Glutamatergic neuron (in vitro differentiated cells): ENCODE measurements around the gene MAPKAP1. TPM values are rescaled to one million over a fixed set of nuclear protein-coding genes. Genes with fewer than 3 reads are reported as not detected.
A peak's percentile ranks its signal among the peaks of the same experiment; 100 is the strongest.

Experiments used
- DNase-seq: peaks from one replicate; pipeline ENCODE4 v3.0.0; 2022
- H3K27ac Mint-ChIP-seq: one replicate; pipeline ENCODE4 v1.8.0; 2020; ENCODE audit warnings: mild to moderate bottlenecking, mixed read lengths, inconsistent platforms; ENCODE audit not compliant: unreplicated experiment
- H3K27me3 Mint-ChIP-seq: one replicate; pipeline ENCODE4 v1.8.0; 2020; ENCODE audit warnings: mild to moderate bottlenecking, moderate library complexity, mixed read lengths, inconsistent platforms; ENCODE audit not compliant: unreplicated experiment
- H3K36me3 Mint-ChIP-seq: one replicate; pipeline ENCODE4 v1.8.0; 2020; ENCODE audit warnings: mild to moderate bottlenecking, mixed read lengths, inconsistent platforms; ENCODE audit not compliant: unreplicated experiment
- H3K4me1 Mint-ChIP-seq: one replicate; pipeline ENCODE4 v1.8.0; 2020; ENCODE audit warnings: mild to moderate bottlenecking, low read depth, mixed read lengths, inconsistent platforms; ENCODE audit not compliant: unreplicated experiment
- H3K4me3 Mint-ChIP-seq: one replicate; pipeline ENCODE4 v1.8.0; 2020; ENCODE audit warnings: mild to moderate bottlenecking, mixed read lengths, inconsistent platforms; ENCODE audit not compliant: unreplicated experiment
- H3K9me3 Mint-ChIP-seq: one replicate; pipeline ENCODE4 v1.8.0; 2020; ENCODE audit warnings: mild to moderate bottlenecking, moderate library complexity, mixed read lengths, inconsistent platforms; ENCODE audit not compliant: unreplicated experiment
- CTCF ChIP-seq: fragments of 200-600 bp; sonication (generic); IDR thresholded peaks from one replicate; pipeline ENCODE4 v1.5.0; 2021; ENCODE audit not compliant: partially characterized antibody, unreplicated experiment
- total RNA-seq: library from RNA; stranded (reverse); fragmentation: NEBNext Ultra II Directional; extraction: Animal tissue kit (Norgen Biotek cat#: 25700); gene quantifications from one replicate; pipeline ENCODE4 v1.2.1, GENCODE V29; 2021; ENCODE audit not compliant: unreplicated experiment

Gene MAPKAP1
- total RNA-seq, 1 donor from 2014 or later = 59.6 TPM

GRCh38 chr9:125529107-125529506 lies 177.9 kb downstream of the MAPKAP1 start:
- no peak overlapping the region for H3K4me3 Mint-ChIP-seq
- H3K27me3 Mint-ChIP-seq = no peaks in the 10 kb centered on the region
- H3K36me3 Mint-ChIP-seq = peaks cover 5% of the 10 kb centered on the region
- no peaks in the 10 kb centered on the region for H3K9me3 Mint-ChIP-seq
- no peak for DNase-seq
- H3K4me1 Mint-ChIP-seq = peaks cover 10% of the 10 kb centered on the region
- no peak overlapping the region for H3K27ac Mint-ChIP-seq
- TF ChIP-seq CTCF = no peak

DNA sequence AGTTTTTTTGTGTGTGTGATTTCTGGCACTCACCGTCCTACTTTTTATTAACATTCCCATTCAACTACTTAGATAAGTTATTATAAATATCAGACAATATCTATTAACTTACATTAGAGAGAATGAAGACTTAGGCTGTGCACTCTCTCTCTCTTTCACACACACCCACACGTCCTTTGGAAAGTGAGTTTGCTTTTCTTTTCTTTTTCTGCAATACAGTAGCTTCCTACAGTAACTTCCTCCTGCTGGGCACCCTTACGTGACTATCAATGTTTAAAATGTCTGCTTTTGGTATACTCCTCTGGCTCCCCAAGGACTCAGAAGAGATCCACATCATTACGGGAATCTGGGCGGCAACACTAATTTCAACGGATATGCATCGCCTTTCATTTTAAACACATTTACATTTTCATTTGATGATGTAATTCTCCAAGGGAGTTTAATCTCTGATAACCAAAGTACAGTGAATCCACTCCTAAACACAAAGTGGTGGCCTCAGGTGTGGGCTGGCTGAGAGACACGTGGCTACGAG lies 179.5 kb downstream of the MAPKAP1 start:
- no peak for TF ChIP-seq CTCF
- no peaks in the 10 kb centered on the region for H3K27me3 Mint-ChIP-seq
- H3K4me3 Mint-ChIP-seq = no peak overlapping the region
- H3K4me1 Mint-ChIP-seq = peaks cover 13% of the 10 kb centered on the region
- DNase-seq = no peak
- H3K27ac Mint-ChIP-seq = peak overlapping the region; percentile 41
- H3K36me3 Mint-ChIP-seq = peaks cover 5% of the 10 kb centered on the region
- H3K9me3 Mint-ChIP-seq = peaks cover 2% of the 10 kb centered on the region

GRCh38 chr9:125525921-125526631 lies 180.9 kb downstream of the MAPKAP1 start:
- peaks cover 5% of the 10 kb centered on the region for H3K36me3 Mint-ChIP-seq
- TF ChIP-seq CTCF = no peak
- peaks cover 10% of the 10 kb centered on the region for H3K4me1 Mint-ChIP-seq
- no peak for DNase-seq
- H3K9me3 Mint-ChIP-seq = peaks cover 2% of the 10 kb centered on the region
- no peaks in the 10 kb centered on the region for H3K27me3 Mint-ChIP-seq
- H3K27ac Mint-ChIP-seq = no peak overlapping the region
- H3K4me3 Mint-ChIP-seq = no peak overlapping the region

DNA sequence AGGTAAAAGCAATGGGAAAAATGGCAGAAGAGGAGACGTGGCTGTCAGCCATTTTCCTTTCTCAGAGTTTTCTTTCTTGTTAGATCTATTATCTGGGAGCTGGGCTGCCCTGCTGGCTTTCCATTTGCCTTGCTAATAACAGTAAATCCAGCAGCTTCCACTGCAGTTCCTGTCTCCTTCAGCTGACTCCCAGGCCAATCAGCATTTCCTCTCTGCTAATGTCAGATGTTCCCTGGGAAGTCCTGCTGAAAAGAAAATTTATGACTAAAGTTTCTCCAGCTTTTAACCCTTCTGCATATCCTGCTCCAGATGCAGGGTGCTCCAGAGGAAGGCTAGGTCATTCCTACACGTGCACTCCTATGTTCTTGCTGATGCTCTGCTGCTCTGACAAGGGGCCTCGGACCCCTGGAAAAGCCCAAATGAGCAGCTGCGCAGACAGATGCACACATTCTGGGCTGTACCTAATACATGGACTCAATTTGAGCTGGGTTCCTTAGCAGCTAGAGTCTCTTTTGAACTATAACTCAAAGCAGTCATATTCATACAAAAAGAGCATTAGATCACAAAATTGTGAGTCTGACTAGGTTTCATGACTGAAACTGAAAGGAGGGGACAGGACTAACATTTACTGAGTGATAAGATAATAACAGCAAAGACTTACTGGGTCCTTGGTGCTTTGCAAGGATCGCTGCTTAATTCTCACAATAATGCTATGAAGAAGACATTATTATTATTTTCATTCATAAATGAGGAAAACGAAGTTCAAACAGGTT lies 182.2 kb downstream of the MAPKAP1 start:
- H3K36me3 Mint-ChIP-seq = peaks cover 5% of the 10 kb centered on the region
- TF ChIP-seq CTCF = no peak
- no peak for DNase-seq
- no peaks in the 10 kb centered on the region for H3K27me3 Mint-ChIP-seq
- H3K27ac Mint-ChIP-seq = peak overlapping the region; percentile 21
- no peak overlapping the region for H3K4me3 Mint-ChIP-seq
- peaks cover 2% of the 10 kb centered on the region for H3K9me3 Mint-ChIP-seq
- peaks cover 10% of the 10 kb centered on the region for H3K4me1 Mint-ChIP-seq

- Mint-ChIP-seq H3K27me3 (no peaks in the 10 kb centered on the region), H3K36me3 (peaks cover 5% of the 10 kb centered on the region), H3K27ac (peak overlapping the region; percentile 16), H3K9me3 (peaks cover 2% of the 10 kb centered on the region), H3K4me3 (no peak overlapping the region), H3K4me1 (peaks cover 10% of the 10 kb centered on the region)
- DNase-seq = no peak
- TF ChIP-seq CTCF = no peak
Measured at GRCh38 chr9:125523681-125524080, 183.3 kb downstream of the MAPKAP1 start.
